Mesenchymal stem cell (in vitro differentiated cells and primary cell): ENCODE measurements around the gene NUFIP1.

Experiments
- DNase-seq: peaks from one replicate; pipeline ENCODE4 v3.0.0-alpha.2; 2013
- H2AFZ ChIP-seq: one replicate; pipeline ENCODE4 v1.6.1; 2013; ENCODE audit warnings: low read depth, mild to moderate bottlenecking, control low read depth, inconsistent platforms, low read length, moderate library complexity
- H2AK5ac ChIP-seq: 2 replicates; pipeline ENCODE4 v1.6.1; 2013; ENCODE audit warnings: low read length, moderate library complexity, mild to moderate bottlenecking, inconsistent platforms; ENCODE audit not compliant: severe bottlenecking
- H2BK120ac ChIP-seq: one replicate; pipeline ENCODE4 v1.6.1; 2013; ENCODE audit warnings: low read depth, mild to moderate bottlenecking, inconsistent platforms, low read length, moderate library complexity
- H2BK12ac ChIP-seq, 2 experiments: one replicate each; pipeline ENCODE4 v1.6.1; 2013; ENCODE audit warnings: inconsistent platforms in 2 of 2, low read length in 2 of 2, mild to moderate bottlenecking in 2 of 2, moderate library complexity in 2 of 2, control low read depth in 1 of 2
- H2BK15ac ChIP-seq: one replicate; pipeline ENCODE4 v1.6.1; 2013; ENCODE audit warnings: mild to moderate bottlenecking, low read depth, inconsistent platforms; ENCODE audit not compliant: poor library complexity, severe bottlenecking
- H2BK5ac ChIP-seq: 2 replicates; pipeline ENCODE4 v1.6.1; 2013; ENCODE audit warnings: low read depth, mild to moderate bottlenecking, low read length, control low read depth, inconsistent platforms; ENCODE audit not compliant: poor library complexity, severe bottlenecking
- H3K14ac ChIP-seq, 2 experiments: one replicate each; pipeline ENCODE4 v1.6.1; 2013; ENCODE audit warnings: inconsistent platforms in 2 of 2, low read length in 2 of 2, control low read depth in 1 of 2, mild to moderate bottlenecking in 1 of 2, moderate library complexity in 1 of 2
- H3K18ac ChIP-seq, 2 experiments: one replicate each; pipeline ENCODE4 v1.6.1; 2013; ENCODE audit warnings: inconsistent platforms in 2 of 2, low read length in 2 of 2, control low read depth in 1 of 2, low read depth in 1 of 2, mild to moderate bottlenecking in 1 of 2
- H3K23ac ChIP-seq, 2 experiments: one replicate each; pipeline ENCODE4 v1.6.1; 2013; ENCODE audit warnings: inconsistent platforms in 2 of 2, low read length in 2 of 2, mild to moderate bottlenecking in 2 of 2, moderate library complexity in 2 of 2, control low read depth in 1 of 2
- H3K27ac ChIP-seq: 2 replicates; pipeline ENCODE4 v1.5.1; 2013; ENCODE audit warnings: mild to moderate bottlenecking, moderate library complexity, low read length, control low read depth, inconsistent platforms; ENCODE audit not compliant: poor library complexity, severe bottlenecking
- H3K27me3 ChIP-seq, 2 experiments: 2 replicates each; pipeline versions ENCODE4 v1.6.1 to v1.7.0; 2013; ENCODE audit warnings: low read length in 2 of 2, mild to moderate bottlenecking in 2 of 2, moderate library complexity in 2 of 2, control low read depth in 1 of 2, inconsistent platforms in 1 of 2; ENCODE audit not compliant: control insufficient read depth in 1 of 2, insufficient read depth in 1 of 2
- H3K36me3 ChIP-seq, 2 experiments: 2 replicates each; pipeline versions ENCODE4 v1.6.1 to v1.7.0; 2013; ENCODE audit warnings: low read length in 2 of 2, control low read depth in 1 of 2, inconsistent platforms in 1 of 2, low read depth in 1 of 2, mild to moderate bottlenecking in 1 of 2; ENCODE audit not compliant: insufficient read depth in 2 of 2, control insufficient read depth in 1 of 2
- H3K4ac ChIP-seq, 2 experiments: one replicate each; pipeline ENCODE4 v1.6.1; 2013; ENCODE audit warnings: inconsistent platforms in 2 of 2, low read length in 2 of 2, mild to moderate bottlenecking in 2 of 2, moderate library complexity in 2 of 2, control low read depth in 1 of 2, low read depth in 1 of 2
- H3K4me1 ChIP-seq: 2 replicates; pipeline ENCODE4 v1.6.1; 2013; ENCODE audit warnings: low read depth, low read length, control low read depth; ENCODE audit not compliant: control insufficient read depth, insufficient read depth
- H3K4me2 ChIP-seq: 2 replicates; pipeline ENCODE4 v1.6.1; 2013; ENCODE audit warnings: low read length, mild to moderate bottlenecking, inconsistent platforms; ENCODE audit not compliant: poor library complexity, severe bottlenecking
- H3K4me3 ChIP-seq, 2 experiments: 2 replicates each; pipeline versions ENCODE4 v1.5.1 to v1.7.0; 2013; ENCODE audit warnings: low read length in 2 of 2, mild to moderate bottlenecking in 2 of 2, control low read depth in 1 of 2, low read depth in 1 of 2; ENCODE audit not compliant: insufficient read depth in 1 of 2
- H3K79me1 ChIP-seq: replicated peaks from 2 replicates; pipeline ENCODE4 v1.6.1; 2013; ENCODE audit warnings: mild to moderate bottlenecking, control low read depth, low read length, inconsistent platforms; ENCODE audit not compliant: poor library complexity, severe bottlenecking
- H3K9ac ChIP-seq: 2 replicates; pipeline ENCODE4 v1.7.0; 2013; ENCODE audit warnings: mild to moderate bottlenecking, low read length, moderate library complexity
- H3K9me3 ChIP-seq: 2 replicates; pipeline ENCODE4 v1.7.0; 2013; ENCODE audit warnings: mild to moderate bottlenecking, low read length; ENCODE audit not compliant: control insufficient read depth
- H4K8ac ChIP-seq: one replicate; pipeline ENCODE4 v1.6.1; 2013; ENCODE audit warnings: inconsistent platforms, mild to moderate bottlenecking, low read length, moderate library complexity
- H4K91ac ChIP-seq: one replicate; pipeline ENCODE4 v1.6.1; 2013; ENCODE audit warnings: mild to moderate bottlenecking, low read length, inconsistent platforms
- WGBS: methylation state at CpG from one replicate; pipeline ENCODE4 v1.1.7; 2013; ENCODE audit warnings: mixed read lengths; 5-methylcytosine and 5-hydroxymethylcytosine counted together

The NUFIP1 gene

GRCh38 chr13:44912278-44913016 lies 76.8 kb downstream of the NUFIP1 start:
- H3K14ac ChIP-seq = no peak overlapping the region
- whole genome bisulfite sequencing = 91% methylated on average over 3 of the region's 3 CpGs

DNA sequence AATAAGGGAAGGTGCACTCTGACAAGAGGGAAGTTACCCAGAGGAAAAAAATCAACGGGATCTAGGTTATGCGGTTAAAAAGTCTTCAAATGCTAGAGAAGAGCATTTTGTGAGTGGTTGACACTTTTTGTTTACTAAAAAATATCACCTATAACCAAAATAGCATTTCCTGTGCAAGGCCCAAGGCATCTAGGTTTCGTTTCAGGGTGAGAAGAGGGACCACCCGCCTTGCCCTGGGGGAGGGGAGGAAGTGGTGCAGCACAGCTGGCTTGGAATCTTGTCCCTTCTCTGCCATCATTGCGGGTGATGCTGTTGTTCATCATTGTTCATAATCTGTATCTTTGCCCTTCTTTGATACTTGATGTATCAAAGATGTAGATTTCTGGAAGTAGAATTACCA lies 80.6 kb downstream of the NUFIP1 start:
- WGBS = 85% methylated on average over 3 of the region's 5 CpGs
- no peak overlapping the region for H2BK15ac ChIP-seq
- no peak overlapping the region for H3K27ac ChIP-seq
- H4K91ac ChIP-seq = no peak overlapping the region
- no peak overlapping the region for H2BK5ac ChIP-seq
- no peak overlapping the region for H3K18ac ChIP-seq
- H3K4me3 ChIP-seq = no peak overlapping the region
- no peak overlapping the region for H2AK5ac ChIP-seq
- peaks cover 3% of the 10 kb centered on the region for H3K4me1 ChIP-seq
- no peaks in the 10 kb centered on the region for H3K27me3 ChIP-seq
- no peaks in the 10 kb centered on the region for H3K79me1 ChIP-seq
- no peak overlapping the region for H4K8ac ChIP-seq
- no peak overlapping the region for H2BK120ac ChIP-seq
- DNase-seq = no peak
- no peak overlapping the region for H3K9ac ChIP-seq
- H3K4ac ChIP-seq = no peak overlapping the region
- H3K9me3 ChIP-seq = peaks cover 7% of the 10 kb centered on the region
- no peak overlapping the region for H3K23ac ChIP-seq
- no peak overlapping the region for H3K14ac ChIP-seq
- no peak overlapping the region for H2AFZ ChIP-seq
- peaks cover 0 to 3% of the 10 kb centered on the region in 2 experiments for H3K36me3 ChIP-seq
- no peak overlapping the region for H3K4me2 ChIP-seq
- H2BK12ac ChIP-seq = no peak overlapping the region

More at GRCh38 chr13:44912278-44913016, 76.8 kb downstream of the NUFIP1 start:
- no peak overlapping the region for H3K27ac ChIP-seq
- no peak overlapping the region for H2BK5ac ChIP-seq
- no peak overlapping the region for H3K18ac ChIP-seq
- no peak overlapping the region for H4K91ac ChIP-seq
- H2AFZ ChIP-seq = no peak overlapping the region
- H2BK15ac ChIP-seq = no peak overlapping the region
- no peak overlapping the region for H2BK12ac ChIP-seq
- H3K4ac ChIP-seq = no peak overlapping the region
- no peaks in the 10 kb centered on the region for H3K4me1 ChIP-seq
- H3K79me1 ChIP-seq = no peaks in the 10 kb centered on the region
- no peaks in the 10 kb centered on the region for H3K27me3 ChIP-seq
- H3K23ac ChIP-seq = no peak overlapping the region
- peaks cover 7% of the 10 kb centered on the region for H3K9me3 ChIP-seq
- DNase-seq = no peak
- H3K36me3 ChIP-seq = peaks cover 0 to 3% of the 10 kb centered on the region in 2 experiments
- no peak overlapping the region for H3K4me3 ChIP-seq
- H3K4me2 ChIP-seq = no peak overlapping the region
- no peak overlapping the region for H2BK120ac ChIP-seq
- no peak overlapping the region for H4K8ac ChIP-seq
- no peak overlapping the region for H3K9ac ChIP-seq
- no peak overlapping the region for H2AK5ac ChIP-seq

DNA sequence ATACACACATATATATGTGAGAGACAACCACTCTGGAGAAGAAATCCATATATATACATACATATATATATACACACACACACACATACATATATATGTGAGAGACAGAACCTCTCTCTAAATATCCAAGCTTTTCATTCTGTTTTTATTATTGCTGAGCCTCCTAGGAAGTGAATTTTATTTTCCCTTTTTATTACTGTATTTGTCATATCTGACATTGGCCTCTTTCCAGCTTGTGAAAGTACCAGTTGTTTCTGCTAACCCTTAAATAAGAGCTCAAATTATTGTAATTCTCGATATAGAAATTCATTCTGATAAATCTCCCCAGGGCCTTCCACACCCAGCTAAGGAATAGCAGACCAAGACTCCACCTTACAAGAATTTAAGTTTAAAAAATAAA lies 81.0 kb downstream of the NUFIP1 start:
- Histone ChIP-seq H3K4me3 (no peak overlapping the region), H3K4me2 (no peak overlapping the region), H3K4me1 (peaks cover 5% of the 10 kb centered on the region), H4K91ac (no peak overlapping the region), H3K27me3 (no peaks in the 10 kb centered on the region), H2BK12ac (no peak overlapping the region), H3K14ac (no peak overlapping the region), H2BK120ac (no peak overlapping the region), H3K4ac (no peak overlapping the region), H2AFZ (no peak overlapping the region), H4K8ac (no peak overlapping the region), H3K9ac (no peak overlapping the region), H3K9me3 (peaks cover 7% of the 10 kb centered on the region), H2AK5ac (no peak overlapping the region), H3K36me3 (peaks cover 0 to 3% of the 10 kb centered on the region in 2 experiments), H3K23ac (no peak overlapping the region), H3K18ac (no peak overlapping the region), H3K27ac (no peak overlapping the region), H2BK5ac (no peak overlapping the region), H3K79me1 (no peaks in the 10 kb centered on the region), H2BK15ac (no peak overlapping the region)
- no CpG with 5 or more reads among the region's 1 CpG for WGBS
- no peak for DNase-seq

DNA sequence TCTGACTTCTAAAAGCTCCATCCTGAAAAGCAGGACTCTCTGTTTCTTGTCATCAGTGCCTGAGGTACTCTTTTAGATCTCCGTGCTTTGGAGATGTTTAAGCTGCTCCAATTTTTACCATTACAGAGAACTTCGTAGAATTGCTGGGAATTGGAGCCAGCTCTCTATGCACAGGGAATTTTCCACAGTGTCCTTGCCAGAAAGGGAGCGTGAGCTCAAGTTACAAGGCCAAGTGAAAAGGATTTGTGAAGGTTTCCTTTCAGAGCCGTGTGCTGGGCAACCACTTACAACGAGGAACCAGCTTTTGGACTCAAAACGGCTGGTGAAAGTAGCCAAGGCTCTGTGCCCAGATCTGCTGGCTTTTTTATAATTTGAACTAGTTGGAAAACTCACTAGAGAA lies 82.6 kb downstream of the NUFIP1 start:
- no peak overlapping the region for H3K4me2 ChIP-seq
- no peak overlapping the region for H2BK5ac ChIP-seq
- H2BK15ac ChIP-seq = no peak overlapping the region
- no peak overlapping the region for H2AK5ac ChIP-seq
- H3K27me3 ChIP-seq = no peaks in the 10 kb centered on the region
- H3K79me1 ChIP-seq = no peaks in the 10 kb centered on the region
- H2BK120ac ChIP-seq = no peak overlapping the region
- H3K9me3 ChIP-seq = peaks cover 7% of the 10 kb centered on the region
- H3K4me3 ChIP-seq = peak overlapping the region in 1 of 2 experiments; percentile 28
- no peak overlapping the region for H4K8ac ChIP-seq
- no peak overlapping the region for H3K27ac ChIP-seq
- no peak overlapping the region for H2BK12ac ChIP-seq
- no peak overlapping the region for H2AFZ ChIP-seq
- H4K91ac ChIP-seq = no peak overlapping the region
- peak overlapping the region; percentile 91 for H3K9ac ChIP-seq
- H3K23ac ChIP-seq = no peak overlapping the region
- H3K4ac ChIP-seq = no peak overlapping the region
- H3K36me3 ChIP-seq = peaks cover 0 to 3% of the 10 kb centered on the region in 2 experiments
- H3K18ac ChIP-seq = no peak overlapping the region
- H3K14ac ChIP-seq = no peak overlapping the region
- 83% methylated on average over 6 of the region's 6 CpGs for WGBS
- DNase-seq = peak; percentile 29
- peaks cover 5% of the 10 kb centered on the region for H3K4me1 ChIP-seq
